Ishikawa (cell line): ENCODE results near the gene C4orf33.

Experiments used
- CEBPB ChIP-seq: IDR thresholded peaks from 2 replicates; pipeline ENCODE4 v1.6.1; 2012
- EGR1 ChIP-seq: IDR thresholded peaks from 2 replicates; pipeline ENCODE4 v1.6.1; 2012
- EP300 ChIP-seq: IDR thresholded peaks from 2 replicates; pipeline ENCODE4 v1.6.1; 2012; ENCODE audit warnings: borderline replicate concordance
- MAX ChIP-seq: IDR thresholded peaks from 2 replicates; pipeline ENCODE4 v1.6.1; 2012
- RAD21 ChIP-seq: IDR thresholded peaks from 2 replicates; pipeline ENCODE4 v1.6.1; 2012; ENCODE audit warnings: low read depth
- REST ChIP-seq: IDR thresholded peaks from 2 replicates; pipeline ENCODE4 v1.6.1; 2012; ENCODE audit warnings: low read depth, mild to moderate bottlenecking
- TAF1 ChIP-seq: IDR thresholded peaks from 2 replicates; pipeline ENCODE4 v1.6.1; 2012; ENCODE audit warnings: low read depth, mild to moderate bottlenecking
- TCF12 ChIP-seq: IDR thresholded peaks from 2 replicates; pipeline ENCODE4 v1.6.1; 2012; ENCODE audit warnings: low read depth
- TEAD4 ChIP-seq: IDR thresholded peaks from 2 replicates; pipeline ENCODE4 v1.6.1; 2012
- YY1 ChIP-seq: IDR thresholded peaks from 2 replicates; pipeline ENCODE4 v1.6.1; 2012; ENCODE audit warnings: low read depth
- ZBTB7A ChIP-seq: IDR thresholded peaks from 2 replicates; pipeline ENCODE4 v1.6.1; 2012; ENCODE audit warnings: low read depth

GRCh38 chr4:129098531-129099001, 2.6 kb downstream of the C4orf33 start:
- no peak for TF ChIP-seq MAX
- TF ChIP-seq YY1 = no peak
- TF ChIP-seq EGR1 = no peak
- TF ChIP-seq REST = no peak
- TF ChIP-seq TEAD4 = no peak
- TF ChIP-seq CEBPB = no peak
- TF ChIP-seq TCF12 = no peak
- no peak for TF ChIP-seq EP300
- TF ChIP-seq RAD21 = no peak
- TF ChIP-seq ZBTB7A = no peak
- TF ChIP-seq TAF1 = no peak
